Stimulated activated CD4-positive, alpha-beta T cell treated with anti-CD3 and anti-CD28 coated beads, Interleukin-12 subunit alpha, Interleukin-12 subunit beta, amount 100 ng/mL, for 24 hours (primary cell): Measurements from ENCODE around the gene PIK3CA.
"Not testable (repeated sequence)": the region's sequence is repeated elsewhere in the genome, so short reads cannot be mapped to it uniquely, and the experiment has no call there.

Experiments used
- DNase-seq, 2 experiments: peaks; one replicate each; pipeline ENCODE4 v3.0.0-alpha.2; 2020; ENCODE audit warnings: low read depth in 2 of 2

The PIK3CA gene

DNA sequence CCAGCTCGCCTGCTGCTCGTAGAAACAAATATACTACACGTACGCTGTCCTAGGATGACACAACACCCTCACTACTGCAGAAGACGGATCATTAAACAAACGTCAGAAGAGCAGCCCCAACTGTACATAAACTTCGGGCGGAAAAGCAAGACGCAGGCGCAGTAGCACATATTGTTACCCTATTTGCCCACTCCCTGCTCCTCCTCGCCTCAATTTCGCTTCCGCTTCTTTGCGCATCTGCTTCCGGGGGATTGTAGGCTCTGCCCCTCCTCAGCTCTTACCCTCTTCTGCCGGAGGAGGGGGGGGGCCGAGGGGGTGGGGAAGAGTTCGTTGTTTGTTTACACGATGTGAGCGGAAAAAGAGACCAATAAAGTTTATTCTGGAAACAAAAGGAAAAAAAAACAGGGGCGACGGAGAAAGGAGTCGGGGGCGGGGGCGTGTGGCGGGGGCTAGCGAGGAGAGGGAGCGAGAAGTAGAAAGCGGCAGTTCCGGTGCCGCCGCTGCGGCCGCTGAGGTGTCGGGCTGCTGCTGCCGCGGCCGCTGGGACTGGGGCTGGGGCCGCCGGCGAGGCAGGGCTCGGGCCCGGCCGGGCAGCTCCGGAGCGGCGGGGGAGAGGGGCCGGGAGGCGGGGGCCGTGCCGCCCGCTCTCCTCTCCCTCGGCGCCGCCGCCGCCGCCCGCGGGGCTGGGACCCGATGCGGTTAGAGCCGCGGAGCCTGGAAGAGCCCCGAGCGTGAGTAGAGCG, at the start of gene PIK3CA:
Gene PIK3CA (plus strand): TSS at position 485 of the 743 bp plus-strand sequence. CDS start 50,469 bp downstream, outside the sequence.
- peak; percentile 82 to 89 for DNase-seq

DNA sequence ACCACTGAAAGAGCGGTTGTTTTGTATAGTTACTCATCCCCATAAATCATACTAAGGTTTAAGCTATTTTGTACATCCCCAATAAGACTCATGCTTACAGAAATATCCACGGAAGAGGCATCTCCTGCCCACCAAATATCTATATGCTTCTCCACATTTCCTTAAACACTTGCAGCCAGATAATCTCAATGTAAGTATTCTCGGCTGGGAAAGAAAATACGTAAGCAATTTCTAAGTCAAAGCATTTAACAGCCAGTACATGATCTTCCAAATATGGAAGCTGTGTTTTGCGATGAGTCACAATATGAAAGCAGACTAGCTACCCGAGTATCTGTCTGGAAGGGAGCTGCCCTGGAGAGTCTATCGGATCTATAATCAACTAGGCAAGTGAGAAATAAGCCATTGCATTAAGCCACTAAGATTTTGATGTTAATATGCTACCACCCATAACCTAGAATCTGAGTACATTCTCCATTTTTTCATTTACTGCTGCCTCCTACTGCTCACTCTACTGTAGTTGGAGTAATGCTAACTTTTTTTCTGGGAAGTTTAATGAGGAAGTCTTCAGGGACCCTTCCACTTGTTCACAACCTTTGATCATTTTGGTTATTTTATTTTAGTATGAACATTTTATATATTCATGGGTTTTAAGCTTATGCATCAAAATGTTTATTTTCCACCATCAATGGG, 49.6 kb upstream of the PIK3CA start:
- DNase-seq, result no peak

DNA sequence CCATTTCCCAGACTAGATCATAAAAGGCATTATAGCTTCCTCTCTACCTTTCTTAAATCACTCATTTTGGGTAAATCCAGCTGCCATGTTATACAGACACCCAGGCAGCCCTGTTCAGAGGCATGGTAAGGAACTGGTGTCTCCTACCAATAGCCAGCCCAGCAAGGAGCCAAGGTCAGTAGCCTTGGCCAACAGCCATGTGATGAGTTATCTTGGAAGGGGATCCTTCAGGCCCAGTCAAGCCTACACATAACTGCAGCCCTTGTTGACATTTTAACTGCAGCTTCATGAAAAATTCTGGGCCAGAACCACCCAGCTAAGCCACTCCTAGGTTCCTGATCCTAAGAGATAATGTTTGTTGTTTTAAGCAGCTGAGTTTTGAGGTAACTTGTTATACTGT, 47.5 kb upstream of the PIK3CA start:
- DNase-seq, result no peak

DNA sequence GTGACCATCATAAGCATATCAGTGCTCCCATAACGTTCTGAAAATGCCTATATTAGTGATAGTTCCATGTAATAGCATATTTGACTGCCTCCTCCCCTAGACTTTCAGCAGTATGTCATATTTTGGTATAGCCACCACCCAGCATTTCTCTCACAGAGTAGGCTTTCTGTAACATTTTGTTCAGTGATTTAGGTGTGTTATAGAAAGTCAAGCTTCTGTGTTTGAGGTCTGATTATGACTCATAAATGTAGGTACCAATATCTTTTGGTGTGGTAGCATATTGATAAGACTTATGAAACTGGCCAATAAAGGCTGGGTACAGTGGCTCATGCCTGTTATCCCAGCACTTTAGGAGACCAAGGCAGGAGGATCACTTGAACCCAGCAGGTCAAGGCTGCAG, 42.3 kb upstream of the PIK3CA start:
- no peak for DNase-seq

DNA sequence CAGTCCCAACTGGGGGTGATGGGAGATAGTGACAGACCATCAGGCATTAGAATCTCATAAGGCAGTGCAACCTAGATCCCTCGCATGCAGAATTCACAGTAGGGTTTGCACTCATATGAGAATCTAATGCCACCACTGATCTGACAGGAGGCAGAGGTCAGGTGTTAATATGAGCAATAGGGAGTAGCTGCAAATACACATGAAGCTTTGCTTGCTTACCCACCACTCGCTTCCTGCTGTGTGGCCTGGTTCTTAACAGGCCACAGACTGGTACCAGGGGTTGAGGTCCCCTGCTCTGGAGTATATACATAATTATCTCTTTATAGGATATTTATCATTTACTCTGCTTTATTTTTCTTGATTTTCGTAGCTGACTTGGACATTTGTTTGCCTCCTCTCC, 40.5 kb upstream of the PIK3CA start:
- no peak for DNase-seq

DNA sequence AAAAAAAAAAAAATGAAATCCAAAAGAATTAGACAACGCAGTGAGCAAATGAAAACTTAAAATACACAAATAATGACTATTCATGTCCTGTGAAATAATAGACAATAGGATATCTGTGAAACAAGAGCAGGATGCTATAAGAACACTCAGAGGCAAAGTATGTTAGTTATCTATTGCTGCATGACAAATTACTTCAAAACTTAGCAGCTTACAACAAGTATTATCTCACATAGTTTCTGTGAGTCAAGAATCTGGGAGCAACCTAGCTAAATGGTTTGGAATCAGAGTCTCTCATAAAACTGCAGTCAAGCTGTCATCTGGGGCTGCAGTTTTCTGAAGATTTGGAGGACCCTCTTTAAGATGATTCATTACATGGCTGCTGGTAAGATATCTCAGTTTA, 40.1 kb upstream of the PIK3CA start:
- DNase-seq, result no peak

DNA sequence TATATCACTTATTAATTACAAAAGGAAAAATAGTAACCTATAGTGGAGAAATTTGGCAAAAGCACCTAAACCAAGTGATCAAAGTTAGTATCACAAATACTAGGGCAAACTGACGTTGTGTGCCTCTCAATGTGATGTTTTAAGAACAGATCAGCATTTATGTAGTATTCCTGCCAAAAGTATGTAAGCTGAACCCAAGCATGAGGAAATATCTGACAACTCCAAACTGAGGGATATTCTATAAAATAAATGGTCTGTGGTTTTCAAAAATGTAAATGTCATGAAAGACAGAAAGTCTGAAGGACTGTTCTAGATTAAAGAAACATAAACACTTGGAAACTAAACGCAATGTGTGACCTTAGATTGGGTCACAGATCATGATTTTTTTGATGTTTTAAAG, 34.3 kb upstream of the PIK3CA start:
- DNase-seq, result no peak

DNA sequence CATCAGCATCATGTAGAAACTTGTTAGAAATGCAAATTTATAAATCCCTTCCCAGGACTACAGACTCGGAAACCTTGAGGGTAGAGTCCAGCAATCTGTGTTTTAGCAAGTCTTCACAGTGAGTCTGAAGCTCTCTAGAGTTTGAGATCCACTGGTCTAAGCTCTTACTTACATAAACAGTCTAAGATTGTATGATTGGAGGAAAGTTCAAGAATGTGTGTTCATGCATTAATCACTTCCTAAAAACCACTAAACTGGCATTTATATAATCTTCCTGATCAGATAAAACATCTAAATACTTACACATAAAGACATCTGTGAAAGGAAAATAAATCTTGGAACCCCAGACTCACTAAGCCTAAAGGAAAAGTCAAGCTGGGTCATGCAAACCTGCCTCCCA, 32.7 kb upstream of the PIK3CA start:
- not testable (repeated sequence) for DNase-seq

DNA sequence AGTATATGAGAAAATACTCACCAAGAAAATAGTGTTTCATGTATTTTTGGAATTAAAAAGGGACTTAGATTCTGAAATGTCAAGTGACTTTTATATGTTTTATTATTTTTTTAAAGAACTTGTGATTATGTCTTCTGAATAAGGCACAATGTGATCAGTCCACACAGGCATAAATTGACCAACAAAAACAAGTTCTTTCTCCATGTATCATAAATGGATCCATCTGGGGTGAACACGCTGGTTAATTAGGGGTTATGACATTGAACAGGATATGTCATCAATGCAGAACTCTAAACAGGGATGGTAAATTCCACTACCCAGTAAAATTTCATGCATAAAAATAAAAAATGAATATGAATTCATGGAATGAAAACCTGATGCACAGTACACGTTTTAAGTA, 31.3 kb upstream of the PIK3CA start:
- DNase-seq, result no peak

DNA sequence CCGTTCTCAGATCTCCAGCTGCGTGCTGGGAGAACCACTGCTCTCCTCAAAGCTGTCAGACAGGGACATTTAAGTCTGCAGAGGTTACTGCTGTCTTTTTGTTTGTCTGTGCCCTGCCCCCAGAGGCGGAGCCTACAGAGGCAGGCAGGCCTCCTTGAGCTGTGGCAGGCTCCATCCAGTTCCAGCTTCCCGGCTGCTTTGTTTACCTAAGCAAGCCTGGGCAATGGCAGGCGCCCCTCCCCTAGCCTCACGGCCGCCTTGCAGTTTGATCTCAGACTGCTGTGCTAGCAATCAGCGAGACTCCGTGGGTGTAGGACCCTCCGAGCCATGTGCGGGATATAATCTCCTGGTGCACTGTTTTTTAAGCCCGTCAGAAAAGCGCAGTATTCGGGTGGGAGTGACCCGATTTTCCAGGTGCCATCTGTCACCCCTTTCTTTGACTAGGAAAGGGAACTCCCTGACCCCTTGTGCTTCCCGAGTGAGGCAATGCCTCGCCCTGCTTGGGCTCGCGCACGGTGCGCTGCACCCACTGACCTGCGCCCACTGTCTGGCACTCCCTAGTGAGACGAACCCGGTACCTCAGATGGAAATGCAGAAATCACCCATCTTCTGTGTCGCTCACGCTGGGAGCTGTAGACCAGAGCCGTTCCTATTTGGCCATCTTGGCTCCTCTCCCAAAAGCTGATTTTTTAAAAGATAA, 15.8 kb upstream of the PIK3CA start:
- DNase-seq, result not testable (repeated sequence)

DNA sequence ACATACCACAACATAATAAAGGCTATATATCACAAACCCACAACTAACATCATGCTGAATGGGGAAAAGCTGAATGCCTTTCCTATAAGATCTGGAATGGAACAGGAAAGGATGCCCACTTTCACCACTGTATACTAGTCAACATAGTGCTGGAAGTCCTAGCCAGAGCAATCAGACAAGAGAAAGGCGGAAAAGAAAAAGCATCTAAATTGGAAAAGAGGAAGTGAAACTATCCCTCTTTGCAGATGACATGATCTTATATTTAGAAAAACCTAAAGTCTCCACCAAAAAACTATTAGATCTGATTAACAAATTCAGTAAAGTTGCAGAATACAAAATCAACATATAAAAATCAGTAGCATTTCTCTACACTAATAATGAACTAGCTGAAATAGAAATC, 14.6 kb upstream of the PIK3CA start:
- DNase-seq, result no peak

DNA sequence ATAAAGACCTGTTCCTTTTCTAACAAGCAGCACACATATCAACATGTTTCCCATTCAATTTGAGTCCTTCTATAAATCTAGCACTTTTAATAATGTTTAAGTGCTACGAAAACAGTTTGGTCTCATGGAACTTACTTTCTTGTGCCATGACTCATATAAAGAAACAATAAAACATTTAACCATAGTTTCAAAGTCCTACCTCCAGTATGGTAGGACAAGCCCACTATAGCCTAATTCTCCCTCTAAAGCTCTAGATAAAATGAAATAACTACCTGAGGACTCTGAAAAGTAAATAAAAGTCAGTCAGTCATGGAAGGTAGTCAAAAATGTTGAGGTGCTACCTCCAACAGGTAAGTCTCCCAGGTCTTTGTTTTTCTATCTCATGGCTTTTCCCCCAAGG, 12.0 kb upstream of the PIK3CA start:
- no peak for DNase-seq

DNA sequence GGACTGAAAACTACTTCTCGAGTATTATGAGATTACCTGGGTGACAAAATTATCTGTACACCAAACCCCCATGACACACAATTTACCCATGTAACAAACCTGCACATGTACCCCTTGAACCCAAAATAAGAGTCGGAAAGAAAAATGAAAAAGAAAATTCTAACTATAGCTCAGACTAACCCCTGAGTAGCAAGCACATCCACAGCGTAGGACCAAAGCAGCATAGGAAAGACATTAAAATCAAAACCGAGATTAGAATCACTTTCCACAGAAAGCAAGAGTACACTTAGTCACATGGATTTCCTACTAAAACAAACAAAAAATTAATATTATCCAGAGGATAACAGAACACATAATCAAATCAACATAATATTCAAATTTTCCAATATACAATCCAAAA, 6.3 kb upstream of the PIK3CA start:
- DNase-seq, result no peak

DNA sequence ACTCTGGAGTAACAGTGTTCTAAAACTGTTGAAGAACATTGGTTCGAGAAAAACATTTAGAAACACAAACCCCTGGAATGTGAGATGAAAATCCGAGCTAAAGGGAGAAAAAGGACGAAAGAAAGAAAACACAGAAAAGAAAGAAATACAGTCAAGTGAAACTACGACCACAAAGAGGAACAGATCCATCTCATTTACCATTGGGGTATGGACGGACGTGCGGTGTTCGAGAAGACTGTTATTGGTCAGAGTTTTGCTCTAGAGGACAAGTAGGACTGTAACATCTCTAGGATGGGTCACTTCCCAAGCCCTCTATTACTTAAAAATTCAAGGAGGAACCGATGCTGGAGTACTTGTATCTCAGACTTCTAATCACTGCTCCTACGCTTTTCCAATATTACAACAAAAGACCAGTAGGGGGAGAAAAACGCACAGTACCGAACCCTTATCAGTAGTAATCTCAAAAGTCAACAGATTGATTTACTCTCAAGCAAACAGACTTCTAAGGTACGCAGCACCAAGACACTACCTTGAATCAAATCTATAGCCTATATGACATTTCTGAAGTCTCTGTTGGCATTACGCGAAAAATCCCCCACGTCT, 1.1 kb upstream of the PIK3CA start:
- peak in 1 of 2 experiments; percentile 1 for DNase-seq

DNA sequence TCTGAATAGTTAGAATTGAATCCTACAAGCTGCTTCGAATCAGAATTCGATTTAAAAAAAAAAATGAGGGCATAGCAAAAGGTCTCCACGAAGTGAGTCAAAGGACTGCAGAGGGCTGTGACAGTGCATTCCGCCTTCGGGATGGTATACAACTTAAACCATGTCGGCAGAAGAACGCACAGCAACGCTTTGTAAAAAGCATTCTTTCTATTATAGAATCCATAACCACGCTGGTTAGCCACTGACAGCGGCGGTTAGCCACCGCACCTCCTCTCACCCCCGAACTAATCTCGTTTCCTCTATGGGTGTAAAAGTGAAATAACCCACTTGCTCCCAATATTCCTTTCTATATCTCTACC, 664 bp upstream of the PIK3CA start:
- peak in 1 of 2 experiments; percentile 65 for DNase-seq

DNA sequence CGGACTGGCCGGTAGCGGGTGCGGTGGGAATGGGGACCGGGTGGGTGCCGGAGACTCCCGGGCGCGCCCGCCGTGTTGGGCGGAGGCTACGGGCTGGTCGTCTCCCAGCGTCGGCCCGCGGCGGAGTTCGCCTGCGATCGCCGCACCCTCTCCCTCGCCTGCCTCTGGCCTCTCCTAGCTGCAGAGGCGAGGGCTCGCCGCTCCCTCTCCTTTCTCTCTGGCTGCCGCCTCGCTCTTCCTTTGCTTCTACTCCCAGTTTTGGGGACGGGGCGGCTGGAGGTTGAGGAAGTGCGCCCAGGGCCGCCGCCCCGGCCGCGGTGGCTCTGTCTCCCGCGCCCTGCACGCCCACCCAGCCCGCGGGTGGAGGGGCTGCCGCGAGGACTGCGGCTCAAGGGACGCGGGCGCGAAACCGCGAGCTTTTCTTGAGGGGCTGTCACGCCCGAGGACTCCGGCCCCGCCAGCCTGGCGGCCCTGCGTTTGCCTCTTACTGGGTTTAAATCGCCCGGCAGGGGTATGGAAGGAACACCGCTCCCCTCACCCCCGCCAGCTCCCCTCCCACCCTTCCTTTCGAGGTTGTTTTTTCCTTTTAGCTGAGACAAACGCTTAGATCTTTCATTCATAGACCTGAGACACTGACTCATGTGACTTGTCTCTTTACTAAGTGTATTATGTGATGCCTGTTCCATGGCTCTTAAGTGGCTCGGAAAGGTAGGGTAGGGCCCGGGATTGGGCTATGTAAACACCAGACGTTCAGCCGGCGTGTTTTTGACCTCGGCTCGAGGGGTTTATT, 654 bp downstream of the PIK3CA start:
- DNase-seq, result peak; percentile 25 to 26

DNA sequence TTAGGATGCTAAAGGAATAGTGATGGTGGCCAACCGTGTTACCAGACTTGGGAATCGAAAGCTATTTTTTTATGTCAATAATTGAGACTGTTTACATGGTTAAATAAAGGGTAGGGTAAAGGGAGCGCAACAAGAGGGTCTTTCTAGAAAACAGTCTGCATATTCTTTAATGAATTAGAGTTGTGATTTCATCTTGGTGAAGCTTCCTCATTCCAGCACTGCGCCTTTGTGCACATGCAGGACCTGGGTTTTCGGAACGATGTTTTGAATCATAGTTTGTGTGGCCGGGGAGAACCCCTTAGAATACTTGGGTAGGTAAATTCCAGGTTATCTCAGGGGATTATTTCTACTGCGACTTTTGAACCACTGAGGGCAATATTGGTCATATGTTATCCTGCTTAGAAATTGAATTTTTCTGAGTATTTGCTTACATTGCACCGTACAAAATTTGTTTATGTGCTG, 1.3 kb downstream of the PIK3CA start:
- peak in 1 of 2 experiments; percentile 29 for DNase-seq

DNA sequence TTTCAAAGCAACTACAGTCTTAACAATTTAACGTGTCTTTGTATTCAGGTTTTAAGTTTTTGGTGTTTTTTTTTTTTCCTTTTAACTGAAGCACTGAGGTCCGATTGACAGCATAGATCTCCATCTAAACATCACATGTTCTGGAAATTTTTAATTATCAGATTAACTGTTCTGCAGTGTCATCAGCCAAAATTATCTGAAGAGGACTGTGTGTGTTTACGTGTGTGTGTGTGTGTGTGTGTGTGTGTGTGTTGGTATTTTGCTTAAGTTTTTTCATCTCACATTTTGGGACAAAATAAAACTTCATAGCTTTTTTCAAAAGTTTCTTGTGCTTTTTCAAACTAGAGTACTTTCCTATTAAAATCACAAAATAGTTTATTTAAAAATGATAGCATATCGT, 1.8 kb downstream of the PIK3CA start:
- no peak for DNase-seq

DNA sequence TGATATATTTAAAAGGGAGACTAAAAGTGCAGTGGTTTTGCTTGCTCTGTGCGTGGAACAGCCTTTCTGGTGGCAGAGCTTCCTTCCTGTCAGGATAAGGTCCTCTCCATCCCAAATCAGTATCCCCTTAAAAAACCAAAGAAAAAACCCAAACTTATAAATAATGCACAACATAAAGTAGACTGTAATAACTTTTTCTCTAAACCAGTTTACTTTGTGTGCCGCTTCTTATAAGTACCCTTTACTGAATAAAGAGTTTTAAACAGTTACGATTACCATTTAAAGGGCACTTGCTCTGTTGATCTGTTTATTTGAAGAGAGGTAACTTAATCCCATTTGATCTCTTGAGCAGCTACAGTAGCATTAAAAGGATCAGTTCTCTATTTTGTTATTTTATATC, 2.5 kb downstream of the PIK3CA start:
- no peak for DNase-seq

DNA sequence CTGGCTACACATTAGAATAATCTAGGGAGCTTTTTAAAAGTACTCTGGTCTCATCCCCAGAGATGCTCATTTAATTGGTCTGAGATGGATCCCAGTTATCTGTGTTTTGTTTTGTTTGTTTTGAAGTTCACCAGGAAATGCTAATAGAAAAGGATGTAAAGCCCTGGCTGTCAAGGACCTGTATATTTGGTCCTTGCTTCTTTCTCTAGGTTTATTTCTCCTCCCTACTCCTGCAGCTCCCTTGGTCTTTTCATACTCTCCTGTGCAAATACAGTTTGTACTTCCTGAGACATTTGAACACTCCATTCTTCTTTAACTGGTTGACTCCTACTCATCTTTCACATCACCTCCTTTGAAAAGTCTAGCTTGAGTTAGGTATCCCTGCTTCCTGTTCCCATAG, 3.3 kb downstream of the PIK3CA start:
- DNase-seq, result no peak

DNA sequence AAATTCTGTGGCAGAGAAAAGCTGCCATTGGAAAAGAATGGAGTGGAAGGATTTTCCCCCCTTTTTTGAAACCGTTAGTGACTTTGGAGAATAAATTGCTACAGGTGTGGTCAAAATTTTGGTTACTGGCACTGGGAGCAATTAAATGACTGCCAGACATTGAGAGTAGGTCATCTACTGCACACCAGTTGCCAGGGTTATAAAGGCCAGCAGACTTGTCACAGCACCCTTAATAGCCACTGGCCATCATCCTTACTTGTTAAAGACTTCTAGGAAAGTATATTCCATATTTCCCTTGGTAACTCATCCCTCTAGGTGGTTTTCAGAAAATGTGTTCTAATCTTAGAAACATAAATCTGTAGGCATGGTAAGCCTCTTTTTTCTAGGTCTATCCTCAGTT, 8.0 kb downstream of the PIK3CA start:
- DNase-seq, result no peak

DNA sequence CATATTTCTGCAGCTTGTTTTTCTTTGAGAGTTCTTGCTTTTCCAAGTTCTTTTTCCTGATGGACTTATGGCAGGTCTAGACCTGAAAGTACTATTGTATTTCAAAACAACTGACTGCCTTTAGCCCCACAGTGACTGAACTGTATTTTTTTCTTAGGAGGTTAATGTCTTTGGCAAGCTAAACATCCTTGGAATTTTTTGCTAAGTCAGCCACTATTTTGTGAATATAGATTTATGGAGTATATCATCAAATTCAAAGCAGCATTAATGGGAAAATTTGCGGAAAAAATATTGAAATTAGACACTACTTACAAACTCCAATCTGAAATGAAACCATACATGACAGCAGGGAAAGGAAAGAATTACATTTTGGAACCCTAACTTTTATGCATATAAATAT, 8.6 kb downstream of the PIK3CA start:
- no peak for DNase-seq
